ENCODE measurements around the gene TSEN15.

Gene TSEN15

GRCh38 chr1:184053881-184054280, 2.4 kb downstream of the TSEN15 start:
- TF ChIP-seq CTCF (IDR thresholded peaks at IDR 0.05; ENCODE audit: extremely low read depth, missing control alignments): no peak
- DNase-seq (ENCODE audit: low spot score): no peak

GRCh38 chr1:184056921-184057555, 5.5 kb downstream of the TSEN15 start:
- TF ChIP-seq CTCF (IDR thresholded peaks at IDR 0.05; ENCODE audit: extremely low read depth, missing control alignments): no peak
- no peak for DNase-seq (ENCODE audit: low spot score)

- DNase-seq (ENCODE audit: low spot score): no peak
- no peak for TF ChIP-seq CTCF (IDR thresholded peaks at IDR 0.05; ENCODE audit: extremely low read depth, missing control alignments)
Measured at GRCh38 chr1:184059887-184060286, 8.4 kb downstream of the TSEN15 start.

GRCh38 chr1:184060316-184060715, 8.8 kb downstream of the TSEN15 start:
- no peak for TF ChIP-seq CTCF (IDR thresholded peaks at IDR 0.05; ENCODE audit: extremely low read depth, missing control alignments)
- no peak for DNase-seq (ENCODE audit: low spot score)

GRCh38 chr1:184061396-184062003, 10.0 kb downstream of the TSEN15 start:
- TF ChIP-seq CTCF (IDR thresholded peaks at IDR 0.05; ENCODE audit: extremely low read depth, missing control alignments): no peak
- no peak for DNase-seq (ENCODE audit: low spot score)

- no peak for DNase-seq (ENCODE audit: low spot score)
- no peak for TF ChIP-seq CTCF (IDR thresholded peaks at IDR 0.05; ENCODE audit: extremely low read depth, missing control alignments)
Measured at GRCh38 chr1:184062640-184063286, 11.2 kb downstream of the TSEN15 start.

GRCh38 chr1:184065559-184065958, 14.0 kb downstream of the TSEN15 start:
- TF ChIP-seq CTCF (IDR thresholded peaks at IDR 0.05; ENCODE audit: extremely low read depth, missing control alignments): no peak
- DNase-seq (ENCODE audit: low spot score): no peak

All from GM20000 (cell line).